K562 (cell line): ENCODE results near the gene EQTN. TPM values are rescaled to one million over a fixed set of nuclear protein-coding genes. Genes with fewer than 3 reads are reported as not detected.
A peak's percentile ranks its signal among the peaks of the same experiment; 100 is the strongest.

ENCODE experiments used
- ATAC-seq: fragments of 200-7000 bp; cut with Tn5 transposase; 3 replicates; pipeline ENCODE4 v1.9.1; 2020; ENCODE audit warnings: moderate library complexity
- BruUV-seq: library from RNA; stranded (reverse); fragments of 400-500 nt; replicated peaks from 2 replicates; lab custom pipeline; 2021; lab: Mats Ljungman, UMichigan
- CTCF ChIA-PET: fragments of 300-600 bp; formaldehyde crosslinking; extraction: SDS; loops from one replicate; lab custom pipeline; 2021; ENCODE audit warnings: low intra/inter-chr PET ratio; lab: Yijun Ruan, JAX
- POLR2A ChIA-PET: fragments of 300-600, 350-650 bp; sonication (Branson Sonifier 250); formaldehyde crosslinking; extraction: SDS; loops from one replicate; lab custom pipeline; 2021; ENCODE audit warnings: antibody characterized with exemption, inconsistent platforms; lab: Yijun Ruan, JAX
- DNase-seq, 4 experiments: peaks; one replicate each; pipeline versions ENCODE4 v3.0.0 to v3.0.0-alpha.2; 2011 to 2018; ENCODE audit warnings: low spot score in 3 of 4, mixed read lengths in 3 of 4; ENCODE audit errors: extremely low read depth in 1 of 4
- FAIRE-seq: peaks from 2 replicates; lab custom pipeline; 2011; peaks lifted over from hg19 to GRCh38; lab: Jason Lieb, UNC
- H2AFZ ChIP-seq: 2 replicates; pipeline ENCODE4 v1.6.0; 2011; ENCODE audit warnings: low read depth, low read length, control low read depth, inconsistent platforms
- H3K27ac ChIP-seq: fragments of 200-600 bp; 3 replicates; pipeline ENCODE4 v1.8.0; 2011; ENCODE audit warnings: low read depth, mild to moderate bottlenecking, control low read depth, inconsistent platforms, low read length, moderate library complexity, mixed read lengths; ENCODE audit errors: extremely low read depth
- H3K27me3 ChIP-seq, 2 experiments: fragments of 300-600 bp in 1 of 2; 2 replicates in 1 of 2; 3 replicates in 1 of 2; pipeline versions ENCODE4 v1.6.0 to v1.8.0; 2011; ENCODE audit warnings: inconsistent platforms in 2 of 2, low read length in 2 of 2, mild to moderate bottlenecking in 1 of 2, mixed read lengths in 1 of 2, moderate library complexity in 1 of 2; ENCODE audit not compliant: control insufficient read depth in 2 of 2, insufficient read depth in 2 of 2
- H3K36me3 ChIP-seq: fragments of 300-600 bp; 3 replicates; pipeline ENCODE4 v1.8.0; 2011; ENCODE audit warnings: mild to moderate bottlenecking, low read length, inconsistent platforms; ENCODE audit not compliant: control insufficient read depth, insufficient read depth
- H3K4me1 ChIP-seq, 2 experiments: fragments of 200-600 bp in 1 of 2; replicated peaks in 1 of 2; 2 replicates in 1 of 2; 3 replicates in 1 of 2; pipeline versions ENCODE4 v1.5.1 to v1.8.0; 2011; ENCODE audit warnings: inconsistent platforms in 2 of 2, low read length in 2 of 2, mild to moderate bottlenecking in 1 of 2, mixed read lengths in 1 of 2, moderate library complexity in 1 of 2; ENCODE audit not compliant: control insufficient read depth in 2 of 2, insufficient read depth in 2 of 2
- H3K4me2 ChIP-seq: 2 replicates; pipeline ENCODE4 v1.6.1; 2011; ENCODE audit warnings: low read length, control low read depth, inconsistent platforms, mixed read lengths; ENCODE audit not compliant: insufficient read depth
- H3K4me3 ChIP-seq: fragments of 200-600 bp; sonication (generic), shearing (Covaris generic); 2 replicates; pipeline ENCODE4 v1.5.1; 2016; ENCODE audit warnings: control low read depth, inconsistent platforms
- H3K79me2 ChIP-seq: fragments of 200-600 bp; 3 replicates; pipeline ENCODE4 v1.8.0; 2011; ENCODE audit warnings: low read length, inconsistent platforms; ENCODE audit not compliant: control insufficient read depth, insufficient read depth
- H3K9ac ChIP-seq, 2 experiments: 2 replicates each; pipeline versions ENCODE4 v1.6.0 to v1.6.1; 2011; ENCODE audit warnings: low read depth in 2 of 2, low read length in 2 of 2, control low read depth in 1 of 2, inconsistent platforms in 1 of 2, mild to moderate bottlenecking in 1 of 2, mixed read lengths in 1 of 2; ENCODE audit not compliant: insufficient read depth in 1 of 2
- H3K9me1 ChIP-seq: one replicate; pipeline ENCODE4 v1.6.0; 2011; ENCODE audit warnings: inconsistent platforms, mild to moderate bottlenecking, low read length, moderate library complexity; ENCODE audit not compliant: control insufficient read depth, insufficient read depth
- H3K9me3 ChIP-seq: replicated peaks from 2 replicates; pipeline ENCODE4 v1.5.1; 2011; ENCODE audit warnings: low read depth, low read length, inconsistent platforms; ENCODE audit not compliant: control insufficient read depth, insufficient read depth
- H4K20me1 ChIP-seq: replicated peaks from 2 replicates; pipeline ENCODE4 v1.6.1; 2011; ENCODE audit warnings: low read length, inconsistent platforms, mixed read lengths; ENCODE audit not compliant: control insufficient read depth, insufficient read depth
- RAD21 ChIP-seq, 2 experiments: fragments of 250-450 bp in 1 of 2; fragments of 450-650 bp in 1 of 2; sonication (Bioruptor Pico) in 1 of 2; formaldehyde crosslinking in 1 of 2; IDR thresholded peaks in 1 of 2; conservative IDR thresholded peaks in 1 of 2; 2 replicates each; pipeline versions ENCODE4 v1.4.0 to v1.8.0; 2020 to 2022; ENCODE audit warnings: mild to moderate bottlenecking in 2 of 2, moderate library complexity in 1 of 2
- SP1 ChIP-seq: sonication (generic); formaldehyde crosslinking; IDR thresholded peaks from 2 replicates; pipeline ENCODE4 v1.8.1; 2022; ENCODE audit warnings: mild to moderate bottlenecking, missing genetic modification reagents
- WGBS: fragments of 100-300 bp; shearing (Covaris generic); methylation state at CpG from one replicate; pipeline ENCODE4 v1.1.6; 2016; ENCODE audit warnings: low coverage, mixed read lengths; ENCODE audit not compliant: insufficient coverage; ENCODE audit errors: missing lambda C conversion rate; 5-methylcytosine and 5-hydroxymethylcytosine counted together
- in situ Hi-C: fragments of 300-500 bp; cut with MboI; formaldehyde crosslinking; loops from 4 replicates; pipeline ENCODE4 v1.15.0; 2018; ENCODE audit warnings: inconsistent platforms, mixed read lengths
- intact Hi-C: fragments of 100-400 bp; cut with micrococcal nuclease; formaldehyde crosslinking; loops from 2 replicates; pipeline ENCODE4 v1.14.2; 2022
- polyA plus RNA-seq, 8 experiments: library from polyadenylated mRNA; depleted of rRNA in 4 of 8; stranded (reverse) in 5 of 8; unstranded in 3 of 8; fragments of >200 nt; fragmentation: Nextera tagmentation in 2 of 8; fragmentation: Illumina TruSeq in 1 of 8; extraction: Ambion mirVana in 2 of 8; extraction: Trizol in 1 of 8; gene quantifications; 2 replicates each; pipeline versions ENCODE4 v1.2.1 to v1.2.3, GENCODE V29; 2011 to 2014; ENCODE audit warnings: inconsistent platforms in 1 of 8, missing spikeins in 1 of 8
- total RNA-seq, 7 experiments: library from RNA; depleted of rRNA in 6 of 7; stranded (reverse); fragments of >200 nt in 6 of 7; fragmentation: Illumina TruSeq in 2 of 7; extraction: Trizol in 2 of 7; gene quantifications; 2 replicates each; pipeline versions ENCODE4 v1.2.1 to v1.2.3, GENCODE V29; 2011 to 2021; ENCODE audit warnings: low replicate concordance in 1 of 7
- TF ChIP-seq, protein P1 (sequence below), 3 experiments: IDR thresholded peaks in 2 of 3; conservative IDR thresholded peaks in 1 of 3; 2 replicates each; pipeline ENCODE4 v1.5.1; 2011 to 2012; ENCODE audit warnings: low read length in 3 of 3, mild to moderate bottlenecking in 3 of 3, control low read depth in 2 of 3, improper control_type of control experiment in 1 of 3, inconsistent platforms in 1 of 3, low read depth in 1 of 3, mixed read lengths in 1 of 3, moderate library complexity in 1 of 3; ENCODE audit not compliant: insufficient read depth in 2 of 3

Gene EQTN
- total and polyA plus RNA-seq, 9 of the 15 experiments (the other 6 are each of a cell fraction or from before 2014, with no cell fraction given): 0.15 to 0.33 (median 0.18) TPM; not detected in 4

DNA sequence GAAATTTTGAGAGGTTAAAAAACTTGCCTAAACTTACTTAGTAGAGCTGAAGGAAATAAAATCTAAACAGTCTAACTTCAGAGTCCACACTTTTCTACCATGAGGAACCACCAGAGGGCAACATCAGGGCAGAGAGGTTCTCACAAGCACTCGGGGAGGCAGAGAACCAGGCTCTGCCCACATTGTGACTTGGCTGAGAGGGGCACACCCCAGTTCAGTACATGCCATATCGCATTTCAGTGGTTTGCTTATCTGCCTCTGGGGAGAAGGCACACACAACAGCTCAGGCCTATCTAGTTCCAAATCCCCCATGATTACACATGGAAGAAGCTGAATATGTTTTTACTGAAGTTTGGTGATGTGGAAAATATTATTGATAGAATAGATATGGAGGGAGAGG is 49.2 kb downstream of the EQTN start:
- Histone ChIP-seq H3K4me1 (no peaks in the 10 kb centered on the region), H3K27me3 (no peaks in the 10 kb centered on the region), H4K20me1 (no peaks in the 10 kb centered on the region), H3K27ac (no peak overlapping the region), H3K9ac (no peak overlapping the region), H3K9me1 (no peaks in the 10 kb centered on the region), H2AFZ (no peak overlapping the region), H3K4me3 (no peak overlapping the region), H3K4me2 (no peak overlapping the region), H3K36me3 (no peaks in the 10 kb centered on the region), H3K9me3 (no peaks in the 10 kb centered on the region), H3K79me2 (no peaks in the 10 kb centered on the region)
- in situ Hi-C loops (no loop called here), intact Hi-C loops (no loop called here)
- ATAC-seq: no peak
- WGBS: 0% methylated on average over 2 of the region's 2 CpGs
- POLR2A ChIA-PET: no interaction called here
- CTCF ChIA-PET: no interaction called here
- DNase-seq: peak; percentile 5 to 17 (median 6)
- no TSS peak for BruUV-seq
- no peak for FAIRE-seq
- TF ChIP-seq RAD21 (CRISPR knock-in tag; conservative IDR thresholded peaks at IDR 0.05 in 1 of 2, IDR thresholded peaks at IDR 0.05 in 1 of 2): peak in 1 of 2 experiments; percentile 48; a peak in 2 of 4 replicates
- TF ChIP-seq SP1 (CRISPR knock-in tag): no peak
- TF ChIP-seq, protein P1, sequence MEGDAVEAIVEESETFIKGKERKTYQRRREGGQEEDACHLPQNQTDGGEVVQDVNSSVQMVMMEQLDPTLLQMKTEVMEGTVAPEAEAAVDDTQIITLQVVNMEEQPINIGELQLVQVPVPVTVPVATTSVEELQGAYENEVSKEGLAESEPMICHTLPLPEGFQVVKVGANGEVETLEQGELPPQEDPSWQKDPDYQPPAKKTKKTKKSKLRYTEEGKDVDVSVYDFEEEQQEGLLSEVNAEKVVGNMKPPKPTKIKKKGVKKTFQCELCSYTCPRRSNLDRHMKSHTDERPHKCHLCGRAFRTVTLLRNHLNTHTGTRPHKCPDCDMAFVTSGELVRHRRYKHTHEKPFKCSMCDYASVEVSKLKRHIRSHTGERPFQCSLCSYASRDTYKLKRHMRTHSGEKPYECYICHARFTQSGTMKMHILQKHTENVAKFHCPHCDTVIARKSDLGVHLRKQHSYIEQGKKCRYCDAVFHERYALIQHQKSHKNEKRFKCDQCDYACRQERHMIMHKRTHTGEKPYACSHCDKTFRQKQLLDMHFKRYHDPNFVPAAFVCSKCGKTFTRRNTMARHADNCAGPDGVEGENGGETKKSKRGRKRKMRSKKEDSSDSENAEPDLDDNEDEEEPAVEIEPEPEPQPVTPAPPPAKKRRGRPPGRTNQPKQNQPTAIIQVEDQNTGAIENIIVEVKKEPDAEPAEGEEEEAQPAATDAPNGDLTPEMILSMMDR (IDR thresholded peaks at IDR 0.05 in 2 of 3, conservative IDR thresholded peaks at IDR 0.05 in 1 of 3; ENCODE audit: insufficient read depth in 2 of 3, low read depth in 1 of 3, low read length in 3 of 3): peak; percentile 40 to 42 (median 42); a peak in 3 of 6 replicates
